Neuronal stem cell (in vitro differentiated cells): ENCODE measurements around the gene POMT2.
A peak's percentile ranks its signal among the peaks of the same experiment; 100 is the strongest.

Experiments
- DNase-seq: peaks from one replicate; pipeline ENCODE4 v3.0.0-alpha.2; 2013; ENCODE audit warnings: low spot score
- H2AFZ ChIP-seq: one replicate; pipeline ENCODE4 v1.6.1; 2013; ENCODE audit warnings: mild to moderate bottlenecking, low read length, inconsistent platforms
- H2AK5ac ChIP-seq: 2 replicates; pipeline ENCODE4 v1.6.1; 2013; ENCODE audit warnings: low read depth, mild to moderate bottlenecking, inconsistent platforms, low read length, moderate library complexity, mixed read lengths
- H2BK120ac ChIP-seq: 2 replicates; pipeline ENCODE4 v1.6.1; 2013; ENCODE audit warnings: low read depth, mild to moderate bottlenecking, inconsistent platforms, low read length, moderate library complexity, mixed read lengths
- H2BK12ac ChIP-seq: one replicate; pipeline ENCODE4 v1.6.1; 2013; ENCODE audit warnings: low read length, inconsistent platforms
- H2BK15ac ChIP-seq: 2 replicates; pipeline ENCODE4 v1.6.1; 2013; ENCODE audit warnings: mild to moderate bottlenecking, low read length, inconsistent platforms, mixed read lengths
- H2BK5ac ChIP-seq: one replicate; pipeline ENCODE4 v1.6.1; 2013; ENCODE audit warnings: inconsistent platforms, mild to moderate bottlenecking, low read length, moderate library complexity
- H3K14ac ChIP-seq: one replicate; pipeline ENCODE4 v1.6.1; 2013; ENCODE audit warnings: low read length, inconsistent platforms
- H3K18ac ChIP-seq: 2 replicates; pipeline ENCODE4 v1.6.1; 2013; ENCODE audit warnings: low read length, inconsistent platforms
- H3K23ac ChIP-seq: 2 replicates; pipeline ENCODE4 v1.6.1; 2013; ENCODE audit warnings: low read depth, mild to moderate bottlenecking, mixed read lengths, low read length, inconsistent platforms; ENCODE audit not compliant: poor library complexity
- H3K27ac ChIP-seq: replicated peaks from 3 replicates; pipeline ENCODE4 v1.5.1; 2013; ENCODE audit warnings: low read length, inconsistent platforms
- H3K27me3 ChIP-seq, 3 experiments: 2 replicates each; pipeline ENCODE4 v1.6.1; 2013; ENCODE audit warnings: low read length in 3 of 3, mild to moderate bottlenecking in 2 of 3, inconsistent platforms in 1 of 3, low read depth in 1 of 3, mixed read lengths in 1 of 3, moderate library complexity in 1 of 3; ENCODE audit not compliant: control insufficient read depth in 3 of 3, insufficient read depth in 3 of 3
- H3K36me3 ChIP-seq, 2 donors: replicated peaks in 1 of 2; 2 replicates each; pipeline ENCODE4 v1.6.1; 2013; ENCODE audit warnings: low read length in 2 of 2; ENCODE audit not compliant: control insufficient read depth in 2 of 2, insufficient read depth in 2 of 2
- H3K4ac ChIP-seq: 2 replicates; pipeline ENCODE4 v1.6.1; 2013; ENCODE audit warnings: inconsistent platforms, mild to moderate bottlenecking, low read length, moderate library complexity
- H3K4me1 ChIP-seq, 2 donors: 1 replicate in 1 of 2; 2 replicates in 1 of 2; pipeline ENCODE4 v1.6.1; 2013; ENCODE audit warnings: low read length in 2 of 2, low read depth in 1 of 2; ENCODE audit not compliant: control insufficient read depth in 2 of 2, insufficient read depth in 1 of 2
- H3K4me2 ChIP-seq: one replicate; pipeline ENCODE4 v1.6.1; 2013; ENCODE audit warnings: mild to moderate bottlenecking, low read length, inconsistent platforms; ENCODE audit not compliant: insufficient read depth, poor library complexity, severe bottlenecking
- H3K4me3 ChIP-seq, 2 donors: 2 replicates each; pipeline ENCODE4 v1.5.1; 2013; ENCODE audit warnings: low read length in 2 of 2, mild to moderate bottlenecking in 2 of 2, inconsistent platforms in 1 of 2, moderate library complexity in 1 of 2
- H3K79me1 ChIP-seq: one replicate; pipeline ENCODE4 v1.6.1; 2013; ENCODE audit warnings: low read depth, mild to moderate bottlenecking, inconsistent platforms, low read length, moderate library complexity
- H3K9ac ChIP-seq: one replicate; pipeline ENCODE4 v1.6.1; 2013; ENCODE audit warnings: mild to moderate bottlenecking, low read depth, low read length, inconsistent platforms; ENCODE audit not compliant: poor library complexity
- H3K9me3 ChIP-seq, 2 donors: replicated peaks in 1 of 2; 2 replicates each; pipeline versions ENCODE3 to v1.6.1; 2013; ENCODE audit warnings: low read length in 2 of 2, mild to moderate bottlenecking in 2 of 2, inconsistent platforms in 1 of 2, low read depth in 1 of 2, mixed read lengths in 1 of 2, moderate library complexity in 1 of 2; ENCODE audit not compliant: control insufficient read depth in 2 of 2, insufficient read depth in 1 of 2
- H4K8ac ChIP-seq: one replicate; pipeline ENCODE4 v1.6.1; 2013; ENCODE audit warnings: low read depth, mild to moderate bottlenecking, inconsistent platforms, low read length, moderate library complexity
- H4K91ac ChIP-seq: one replicate; pipeline ENCODE4 v1.6.1; 2013; ENCODE audit warnings: low read length, low read depth, mild to moderate bottlenecking, inconsistent platforms; ENCODE audit not compliant: poor library complexity
- WGBS, 2 donors: extraction: QIAGEN DNeasy Blood & Tissue Kit; methylation state at CpG; one replicate each; pipeline ENCODE4 v1.1.7; 2013; ENCODE audit warnings: missing lambda C conversion rate in 2 of 2, mixed read lengths in 1 of 2; ENCODE audit not compliant: insufficient read length in 2 of 2, insufficient replicate concordance in 1 of 2; ENCODE audit errors: extremely low coverage in 2 of 2; 5-methylcytosine and 5-hydroxymethylcytosine counted together

The POMT2 gene

GRCh38 chr14:77275601-77276017, 45.1 kb downstream of the POMT2 start:
- peak; percentile 24 for DNase-seq

GRCh38 chr14:77275041-77275580, 45.6 kb downstream of the POMT2 start:
- Histone ChIP-seq H2BK5ac (no peak overlapping the region), H3K9me3 (peaks cover 2 to 7% of the 10 kb centered on the region in 2 donors), H3K18ac (no peak overlapping the region), H4K91ac (no peak overlapping the region), H2BK15ac (no peak overlapping the region), H3K4me1 (peaks cover 3 to 8% of the 10 kb centered on the region in 2 donors), H2BK120ac (no peak overlapping the region), H3K4me2 (peak overlapping the region; percentile 18), H2BK12ac (no peak overlapping the region), H4K8ac (no peak overlapping the region), H3K79me1 (no peaks in the 10 kb centered on the region), H3K27me3 (peaks cover 10 to 29% (median 23%) of the 10 kb centered on the region in 3 experiments), H3K4me3 (no peak overlapping the region), H2AFZ (no peak overlapping the region), H2AK5ac (no peak overlapping the region), H3K23ac (no peak overlapping the region), H3K4ac (no peak overlapping the region), H3K9ac (no peak overlapping the region), H3K36me3 (peaks cover 19 to 31% of the 10 kb centered on the region in 2 donors), H3K14ac (peak overlapping the region; percentile 38), H3K27ac (no peak overlapping the region)
- no peak for DNase-seq
- no CpG with 5 or more reads among the region's 5 CpGs for WGBS, 2 donors

More at GRCh38 chr14:77275601-77276017, 45.1 kb downstream of the POMT2 start:
- H2BK5ac ChIP-seq, result no peak overlapping the region
- H3K36me3 ChIP-seq, result peaks cover 19 to 36% of the 10 kb centered on the region in 2 donors
- no peak overlapping the region for H3K18ac ChIP-seq
- no peak overlapping the region for H2AFZ ChIP-seq
- H3K4me3 ChIP-seq, result no peak overlapping the region
- no peak overlapping the region for H3K27ac ChIP-seq
- no peak overlapping the region for H3K9ac ChIP-seq
- H3K4ac ChIP-seq, result no peak overlapping the region
- no peak overlapping the region for H3K4me2 ChIP-seq
- no CpG with 5 or more reads among the region's 8 CpGs for WGBS, 2 donors
- H4K91ac ChIP-seq, result no peak overlapping the region
- H3K27me3 ChIP-seq, result peaks cover 5 to 24% (median 18%) of the 10 kb centered on the region in 3 experiments
- H3K14ac ChIP-seq, result no peak overlapping the region
- H3K4me1 ChIP-seq, result peaks cover 3 to 8% of the 10 kb centered on the region in 2 donors
- no peak overlapping the region for H2BK15ac ChIP-seq
- no peak overlapping the region for H4K8ac ChIP-seq
- no peak overlapping the region for H3K23ac ChIP-seq
- H2AK5ac ChIP-seq, result no peak overlapping the region
- H2BK12ac ChIP-seq, result no peak overlapping the region
- H2BK120ac ChIP-seq, result no peak overlapping the region
- peaks cover 2 to 7% of the 10 kb centered on the region in 2 donors for H3K9me3 ChIP-seq
- no peaks in the 10 kb centered on the region for H3K79me1 ChIP-seq

- DNase-seq, result no peak
- H2BK120ac ChIP-seq, result no peak overlapping the region
- no peak overlapping the region for H3K9ac ChIP-seq
- no peak overlapping the region for H3K4ac ChIP-seq
- no peaks in the 10 kb centered on the region for H3K79me1 ChIP-seq
- H3K9me3 ChIP-seq, result peaks cover 2 to 7% of the 10 kb centered on the region in 2 donors
- no peak overlapping the region for H2BK5ac ChIP-seq
- WGBS, 2 donors, result no CpG with 5 or more reads among the region's 4 CpGs
- H3K4me3 ChIP-seq, result no peak overlapping the region
- H2BK12ac ChIP-seq, result no peak overlapping the region
- no peak overlapping the region for H4K8ac ChIP-seq
- peaks cover 7 to 18% of the 10 kb centered on the region in 2 donors for H3K36me3 ChIP-seq
- no peak overlapping the region for H3K14ac ChIP-seq
- no peak overlapping the region for H2AFZ ChIP-seq
- no peak overlapping the region for H3K27ac ChIP-seq
- no peak overlapping the region for H3K18ac ChIP-seq
- H3K27me3 ChIP-seq, result peaks cover 10 to 40% (median 35%) of the 10 kb centered on the region in 3 experiments
- no peak overlapping the region for H3K23ac ChIP-seq
- H4K91ac ChIP-seq, result no peak overlapping the region
- H2AK5ac ChIP-seq, result no peak overlapping the region
- H3K4me2 ChIP-seq, result no peak overlapping the region
- no peak overlapping the region for H2BK15ac ChIP-seq
- peaks cover 3 to 8% of the 10 kb centered on the region in 2 donors for H3K4me1 ChIP-seq
Observed at GRCh38 chr14:77273796-77274195, 46.9 kb downstream of the POMT2 start.

- Histone ChIP-seq H3K79me1 (no peaks in the 10 kb centered on the region), H3K36me3 (peaks cover 4 to 5% of the 10 kb centered on the region in 2 donors), H3K18ac (no peak overlapping the region), H2BK12ac (no peak overlapping the region), H4K8ac (no peak overlapping the region), H2BK120ac (no peak overlapping the region), H3K14ac (no peak overlapping the region), H2BK15ac (no peak overlapping the region), H2AFZ (no peak overlapping the region), H3K23ac (no peak overlapping the region), H3K4me2 (no peak overlapping the region), H3K4me1 (peaks cover 3 to 8% of the 10 kb centered on the region in 2 donors), H3K4me3 (no peak overlapping the region), H3K27me3 (peaks cover 10 to 55% (median 41%) of the 10 kb centered on the region in 3 experiments), H2AK5ac (no peak overlapping the region), H3K4ac (no peak overlapping the region), H3K9ac (no peak overlapping the region), H3K9me3 (peaks cover 7 to 8% of the 10 kb centered on the region in 2 donors), H4K91ac (no peak overlapping the region), H3K27ac (no peak overlapping the region), H2BK5ac (no peak overlapping the region)
- no CpG with 5 or more reads among the region's 4 CpGs for WGBS, 2 donors
- no peak for DNase-seq
Observed at GRCh38 chr14:77272261-77272660, 48.4 kb downstream of the POMT2 start.
